Measurements from ENCODE around the gene A2M.

Gene A2M

DNA sequence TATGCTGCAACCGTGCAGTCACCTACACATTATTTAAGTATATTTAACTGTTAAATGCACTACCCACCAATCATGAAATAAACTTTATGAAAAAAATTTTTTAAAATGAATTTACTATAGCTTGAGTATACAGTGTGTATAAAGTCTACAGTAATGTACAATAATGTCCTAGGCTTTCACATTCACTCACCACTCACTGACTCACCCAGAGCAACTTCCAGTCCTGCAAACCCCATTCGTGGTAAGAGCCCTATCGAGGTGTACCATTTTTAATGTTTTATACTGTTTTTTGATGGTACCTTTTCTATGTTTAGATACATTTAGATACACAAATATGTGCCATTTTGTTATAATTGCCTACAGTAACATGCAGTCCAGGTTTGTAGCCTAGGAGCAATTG is 78.3 kb downstream of the A2M start:
- no peak overlapping the region for H3K4me3 ChIP-seq (ENCODE audit: control insufficient read depth, low read depth, low read length)
- TF ChIP-seq, protein P1, sequence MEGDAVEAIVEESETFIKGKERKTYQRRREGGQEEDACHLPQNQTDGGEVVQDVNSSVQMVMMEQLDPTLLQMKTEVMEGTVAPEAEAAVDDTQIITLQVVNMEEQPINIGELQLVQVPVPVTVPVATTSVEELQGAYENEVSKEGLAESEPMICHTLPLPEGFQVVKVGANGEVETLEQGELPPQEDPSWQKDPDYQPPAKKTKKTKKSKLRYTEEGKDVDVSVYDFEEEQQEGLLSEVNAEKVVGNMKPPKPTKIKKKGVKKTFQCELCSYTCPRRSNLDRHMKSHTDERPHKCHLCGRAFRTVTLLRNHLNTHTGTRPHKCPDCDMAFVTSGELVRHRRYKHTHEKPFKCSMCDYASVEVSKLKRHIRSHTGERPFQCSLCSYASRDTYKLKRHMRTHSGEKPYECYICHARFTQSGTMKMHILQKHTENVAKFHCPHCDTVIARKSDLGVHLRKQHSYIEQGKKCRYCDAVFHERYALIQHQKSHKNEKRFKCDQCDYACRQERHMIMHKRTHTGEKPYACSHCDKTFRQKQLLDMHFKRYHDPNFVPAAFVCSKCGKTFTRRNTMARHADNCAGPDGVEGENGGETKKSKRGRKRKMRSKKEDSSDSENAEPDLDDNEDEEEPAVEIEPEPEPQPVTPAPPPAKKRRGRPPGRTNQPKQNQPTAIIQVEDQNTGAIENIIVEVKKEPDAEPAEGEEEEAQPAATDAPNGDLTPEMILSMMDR (conservative IDR thresholded peaks at IDR 0.05; ENCODE audit: control insufficient read depth, insufficient read depth, low read depth, low read length), result no peak
- DNase-seq (ENCODE audit: low read depth), result no peak

DNA sequence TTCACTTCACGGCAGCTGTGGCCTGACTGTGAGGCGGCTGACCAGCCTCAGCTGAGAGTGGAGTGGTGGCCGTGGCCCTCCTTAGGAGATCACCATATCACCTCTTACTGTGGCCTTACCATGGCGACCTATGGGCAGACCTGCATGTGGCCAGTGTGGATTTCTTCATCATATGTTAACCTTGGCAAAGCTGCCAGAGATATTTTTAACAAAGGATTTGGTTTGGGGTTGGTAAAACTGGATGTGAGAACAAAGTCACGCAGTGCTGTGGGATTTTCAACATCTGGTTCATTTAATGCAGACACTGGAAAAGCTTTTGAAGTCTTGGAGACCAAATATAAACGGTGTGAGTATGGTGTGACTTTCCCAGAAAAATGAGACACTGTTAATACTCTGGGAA is 79.5 kb downstream of the A2M start:
- TF ChIP-seq, protein P1 (conservative IDR thresholded peaks at IDR 0.05; ENCODE audit: control insufficient read depth, insufficient read depth, low read depth, low read length), result no peak
- no peak for DNase-seq (ENCODE audit: low read depth)
- no peak overlapping the region for H3K4me3 ChIP-seq (ENCODE audit: control insufficient read depth, low read depth, low read length)

DNA sequence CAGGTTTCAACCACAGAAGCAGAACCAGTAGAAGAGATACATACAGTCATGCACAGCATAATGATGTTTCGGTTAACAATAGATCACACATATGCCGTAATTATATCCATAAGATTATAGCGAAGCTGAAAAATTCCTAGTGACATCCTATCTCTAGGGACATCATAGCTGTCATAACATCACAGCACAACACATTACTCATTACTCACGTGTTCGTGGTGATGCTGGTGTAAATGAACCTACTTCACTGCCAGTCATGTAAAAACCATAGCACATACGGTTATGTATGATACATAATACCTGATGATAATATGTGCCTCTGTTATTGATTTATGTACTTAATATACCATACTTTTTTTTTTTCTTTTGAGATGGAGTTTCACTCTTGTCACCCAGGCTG is 81.6 kb downstream of the A2M start:
- H3K4me3 ChIP-seq (ENCODE audit: control insufficient read depth, low read depth, low read length), result no peak overlapping the region
- no peak for DNase-seq (ENCODE audit: low read depth)
- TF ChIP-seq, protein P1 (conservative IDR thresholded peaks at IDR 0.05; ENCODE audit: control insufficient read depth, insufficient read depth, low read depth, low read length), result no peak

DNA sequence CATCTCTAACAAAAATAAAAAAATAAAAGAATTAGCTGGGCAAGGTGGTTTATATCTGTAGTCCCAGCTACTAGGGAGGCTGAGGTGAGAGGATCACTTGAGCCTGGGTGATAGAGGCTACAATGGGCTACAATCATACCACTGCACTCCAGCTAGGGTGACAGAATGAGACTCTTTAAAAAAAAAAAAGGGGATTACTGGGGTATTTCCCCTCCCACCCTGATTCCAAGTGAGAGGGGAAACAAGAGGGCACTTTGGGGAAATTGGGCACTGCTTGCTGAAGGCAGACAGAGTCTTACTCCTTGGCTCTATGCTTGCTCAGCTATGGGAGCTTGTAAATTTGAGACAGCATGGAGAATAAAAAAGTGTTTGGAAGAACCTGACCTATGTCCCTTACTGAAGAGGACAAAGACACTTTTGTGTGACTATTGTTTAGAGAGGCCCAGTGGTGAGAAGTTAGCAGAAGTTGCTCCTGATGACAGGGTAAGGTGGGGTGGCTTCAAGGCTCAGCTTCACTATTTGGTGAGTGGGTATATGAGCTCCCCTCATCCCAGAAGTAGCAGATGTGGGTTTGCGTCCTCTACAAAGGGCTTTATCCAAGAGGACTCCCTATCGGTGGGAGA is 82.3 kb downstream of the A2M start:
- no peak overlapping the region for H3K4me3 ChIP-seq (ENCODE audit: control insufficient read depth, low read depth, low read length)
- TF ChIP-seq, protein P1 (conservative IDR thresholded peaks at IDR 0.05; ENCODE audit: control insufficient read depth, insufficient read depth, low read depth, low read length), result no peak
- no peak for DNase-seq (ENCODE audit: low read depth)

DNA sequence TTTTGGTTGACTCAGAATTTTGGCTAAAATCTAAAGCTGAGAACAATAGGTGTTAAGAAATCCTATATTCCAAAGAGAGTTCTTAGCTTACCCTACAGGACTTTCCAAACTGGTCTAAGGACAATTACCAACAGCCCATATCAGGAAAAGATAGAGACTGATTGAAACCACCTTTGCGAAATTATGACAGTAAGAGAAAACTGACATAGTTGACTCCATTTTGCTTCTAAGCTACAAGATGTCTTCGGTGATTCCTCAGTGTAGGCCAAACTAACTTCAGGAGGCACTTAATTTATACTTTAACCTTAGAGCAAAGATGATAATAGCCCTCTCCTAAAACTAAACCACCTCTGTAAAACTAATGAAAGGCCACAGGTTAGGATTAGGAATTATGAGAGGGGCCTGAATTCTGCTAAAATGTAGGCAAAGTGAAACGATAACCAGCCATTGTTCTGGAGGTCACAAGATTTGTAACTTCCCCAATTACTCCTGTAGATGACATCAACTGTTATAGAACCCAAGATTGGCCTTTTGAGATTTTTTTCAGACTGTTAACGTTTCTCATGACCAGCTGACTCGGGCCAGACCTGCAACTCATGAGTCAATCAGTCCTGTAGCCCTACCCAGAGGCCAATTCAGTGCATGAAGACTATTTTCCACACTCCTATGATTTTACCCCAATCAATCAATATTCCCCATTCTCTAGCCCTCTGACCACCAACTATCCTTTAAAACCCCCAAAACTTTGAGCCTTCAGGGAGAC is 83.3 kb downstream of the A2M start:
- no peak for DNase-seq (ENCODE audit: low read depth)
- TF ChIP-seq, protein P1 (conservative IDR thresholded peaks at IDR 0.05; ENCODE audit: control insufficient read depth, insufficient read depth, low read depth, low read length), result no peak
- H3K4me3 ChIP-seq (ENCODE audit: control insufficient read depth, low read depth, low read length), result no peak overlapping the region

DNA sequence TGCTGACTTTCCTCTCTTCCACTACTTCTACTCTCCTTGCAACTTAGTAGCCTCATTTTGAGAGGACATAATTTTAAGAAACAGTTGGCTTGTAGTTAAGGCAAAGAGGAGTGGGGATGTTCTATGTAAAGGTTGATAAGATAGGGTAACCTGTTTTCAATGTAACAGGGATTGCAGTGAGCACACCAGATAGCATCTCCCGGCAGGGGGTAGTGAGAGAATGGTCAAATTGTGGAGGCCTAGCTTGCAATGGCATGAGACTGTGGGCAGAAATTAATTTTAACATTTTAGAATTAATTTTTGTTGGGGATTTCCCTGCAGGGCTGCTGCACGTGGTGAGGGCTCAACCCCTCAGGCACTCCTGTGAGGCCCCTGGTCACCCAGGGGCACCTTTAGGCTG is 84.9 kb downstream of the A2M start:
- DNase-seq (ENCODE audit: low read depth), result no peak
- TF ChIP-seq, protein P1 (conservative IDR thresholded peaks at IDR 0.05; ENCODE audit: control insufficient read depth, insufficient read depth, low read depth, low read length), result no peak
- H3K4me3 ChIP-seq (ENCODE audit: control insufficient read depth, low read depth, low read length), result no peak overlapping the region
